Heart right ventricle (tissue), 16 donors: ENCODE measurements around the gene MEDAG. TPM values are rescaled to one million over a fixed set of nuclear protein-coding genes. Genes with fewer than 3 reads are reported as not detected.

Experiments
- ATAC-seq, 8 donors: fragments of 200-7000 bp; cut with Tn5 transposase; one replicate each; pipeline ENCODE4 v1.9.1; 2020; ENCODE audit warnings: mild to moderate bottlenecking in 8 of 8, moderate library complexity in 8 of 8, moderate number of reproducible peaks in 1 of 8
- DNase-seq, 2 donors: peaks; one replicate each; pipeline ENCODE4 v3.0.0-alpha.2; 2020
- H3K27ac ChIP-seq, 10 donors: fragments of 200-600 bp; sonication (generic) in 2 of 10; one replicate each; pipeline versions ENCODE4 v1.5.0 to v1.8.0; 2020 to 2022; ENCODE audit warnings: mild to moderate bottlenecking in 3 of 10
- H3K27me3 ChIP-seq, 7 donors: fragments of 200-600 bp; one replicate each; pipeline ENCODE4 v1.8.0; 2021 to 2022; ENCODE audit warnings: mild to moderate bottlenecking in 2 of 7
- H3K36me3 ChIP-seq, 9 donors: fragments of 200-600 bp; sonication (generic) in 1 of 9; one replicate each; pipeline versions ENCODE4 v1.5.0 to v1.8.0; 2020 to 2022; ENCODE audit warnings: mild to moderate bottlenecking in 2 of 9
- H3K4me1 ChIP-seq, 9 donors: fragments of 200-600 bp; sonication (generic) in 1 of 9; one replicate each; pipeline versions ENCODE4 v1.5.0 to v1.8.0; 2020 to 2022; ENCODE audit warnings: mild to moderate bottlenecking in 4 of 9
- H3K4me3 ChIP-seq, 10 donors: fragments of 200-600 bp; sonication (generic) in 2 of 10; one replicate each; pipeline versions ENCODE4 v1.5.0 to v1.8.0; 2020 to 2022; ENCODE audit warnings: mild to moderate bottlenecking in 7 of 10, moderate library complexity in 2 of 10
- H3K9me3 ChIP-seq, 11 donors: fragments of 200-600 bp in 10 of 11; sonication (generic) in 2 of 11; one replicate each; pipeline versions ENCODE4 v1.5.0 to v1.8.0; 2013 to 2022; ENCODE audit warnings: mild to moderate bottlenecking in 2 of 11, control low read depth in 1 of 11, moderate library complexity in 1 of 11
- CTCF ChIP-seq, 9 donors: fragments of 200-600 bp; sonication (generic) in 2 of 9; IDR thresholded peaks; one replicate each; pipeline versions ENCODE4 v1.5.0 to v1.8.0; 2021 to 2022; ENCODE audit warnings: antibody characterized with exemption in 9 of 9, mild to moderate bottlenecking in 5 of 9, moderate library complexity in 1 of 9
- WGBS, 2 donors: extraction: QIAGEN DNeasy Blood & Tissue Kit; methylation state at CpG; one replicate each; pipeline ENCODE4 v1.1.7; 2013; ENCODE audit warnings: inconsistent platforms in 1 of 2; 5-methylcytosine and 5-hydroxymethylcytosine counted together
- intact Hi-C, 10 donors: fragments of 100-400 bp; cut with DNase I; formaldehyde crosslinking; loops; one replicate each; pipeline versions ENCODE4 v1.11.1 to v1.14.2; 2022
- polyA plus RNA-seq, 2 donors: library from polyadenylated mRNA; stranded (reverse); fragments of 200-250 nt; gene quantifications; one replicate each; pipeline ENCODE4 v1.2.3, GENCODE V29; 2013
- total RNA-seq, 10 donors: library from RNA; stranded (reverse); fragmentation: NEBNext Ultra II Directional in 3 of 10; extraction: Animal tissue kit (Norgen Biotek cat#: 25700) in 3 of 10; gene quantifications; one replicate each; pipeline versions ENCODE4 v1.2.1 to v1.2.4, GENCODE V29; 2021 to 2023
- donor health status: Arrhythmogenic right ventricular cardiomyopathy.
- donor health status: ischemic (EF 13 %, LVEDD 7.1; RV severe dilation, severe dysfunction).
- donor health status: healthy with polysubstance abuse.
- donor health status: DM: no; HTN: yes; CAD: no.
- donor health status: DM: no; HTN: no; CAD: no.
- donor health status: ischemic (EF 25% LVEDD 6.9; RV normal size, moderate dysfunction).
- donor health status: ischemic (EF 25% LVEDD 5.7; RV mildly dilated, moderate dysfunction).
- donor health status: healthy.
- donor health status: DM: yes; HTN: yes; CAD: no.
- donor health status: Ischemic cardiomyopathy.
- donor health status: ischemic (EF 35%, LVEDD 5.7; RV mildly dilated, moderate dysfunction).
- donor health status: nonischemic (EF 11% LVEDD 7.7; RV severe dilation, severe dysfunction).
- donor health status: DM: yes; HTN: yes; CAD: no.
- donor health status: PGD.
- donor health status: ischemic (EF 29% LVEDD 5.4; RV normal size, mild dysfunction).
- donor health status: nonischemic (EF 23%, LVEDD 6.1; RV moderate dilation, normal function).

The MEDAG gene
- total and polyA plus RNA-seq, 12 donors = 3.2 to 22.1 (median 5.5) TPM

GRCh38 chr13:30861163-30861562 lies 44.9 kb upstream of the MEDAG start:
- WGBS, 2 donors = 60 to 77% methylated on average over 3 of the region's 3 CpGs
- peaks cover 0 to 6% (median 0%) of the 10 kb centered on the region in 7 donors for H3K27me3 ChIP-seq
- H3K27ac ChIP-seq = no peak overlapping the region
- intact Hi-C loops = loop anchor here in 6 of 10 donors (5.0 to 10.0 kb wide), 8 partner anchors 54 to 726 kb away; partner anchors contain the start of gene HMGB1 (in 1 of the 6)
- no peak for TF ChIP-seq CTCF (IDR thresholded peaks at IDR 0.05)
- H3K4me1 ChIP-seq = peaks cover 0 to 22% (median 9%) of the 10 kb centered on the region in 9 donors
- H3K36me3 ChIP-seq = no peaks in the 10 kb centered on the region
- no peak for DNase-seq
- no peak for ATAC-seq
- H3K9me3 ChIP-seq = peaks cover 0 to 11% (median 0%) of the 10 kb centered on the region in 11 donors
- H3K4me3 ChIP-seq = no peak overlapping the region

GRCh38 chr13:30861836-30862467 lies 44.1 kb upstream of the MEDAG start:
- intact Hi-C loops = loop anchor here in 6 of 10 donors (5.0 to 10.0 kb wide), 8 partner anchors 55 to 727 kb away; partner anchors contain the start of gene HMGB1 (in 1 of the 6)
- Histone ChIP-seq H3K36me3 (no peaks in the 10 kb centered on the region), H3K9me3 (peaks cover 0 to 11% (median 0%) of the 10 kb centered on the region in 11 donors), H3K4me3 (no peak overlapping the region), H3K4me1 (peaks cover 0 to 22% (median 9%) of the 10 kb centered on the region in 9 donors), H3K27me3 (peaks cover 0 to 7% (median 0%) of the 10 kb centered on the region in 7 donors), H3K27ac (no peak overlapping the region)
- 97 to 98% methylated on average over 7 of the region's 7 CpGs for WGBS, 2 donors
- no peak for TF ChIP-seq CTCF (IDR thresholded peaks at IDR 0.05)
- no peak for ATAC-seq
- no peak for DNase-seq

GRCh38 chr13:30862707-30863106 lies 43.4 kb upstream of the MEDAG start:
- WGBS, 2 donors = 31 to 38% methylated on average over 17 of the region's 17 CpGs
- Histone ChIP-seq H3K9me3 (peaks cover 0 to 11% (median 0%) of the 10 kb centered on the region in 11 donors), H3K36me3 (no peaks in the 10 kb centered on the region), H3K4me1 (peaks cover 0 to 22% (median 9%) of the 10 kb centered on the region in 9 donors), H3K27ac (no peak overlapping the region), H3K27me3 (peaks cover 0 to 7% (median 0%) of the 10 kb centered on the region in 7 donors), H3K4me3 (no peak overlapping the region)
- intact Hi-C loops = loop anchor here in 6 of 10 donors (5.0 to 10.0 kb wide), 8 partner anchors 55 to 728 kb away; partner anchors contain the start of gene HMGB1 (in 1 of the 6)
- ATAC-seq (peak in 4 of 8 donors; percentile 22 to 63 (median 29)), DNase-seq (peak in 1 of 2 donors; percentile 56)
- TF ChIP-seq CTCF (IDR thresholded peaks at IDR 0.05) = no peak

- 92 to 94% methylated on average over 8 of the region's 8 CpGs for WGBS, 2 donors
- ATAC-seq = no peak
Observed at GRCh38 chr13:30863231-30863630, 42.8 kb upstream of the MEDAG start.

More at GRCh38 chr13:30863231-30863630, 42.8 kb upstream of the MEDAG start:
- Histone ChIP-seq H3K27ac (no peak overlapping the region), H3K36me3 (no peaks in the 10 kb centered on the region), H3K4me1 (peaks cover 0 to 22% (median 9%) of the 10 kb centered on the region in 9 donors), H3K4me3 (no peak overlapping the region), H3K9me3 (peaks cover 0 to 6% (median 0%) of the 10 kb centered on the region in 11 donors), H3K27me3 (peaks cover 0 to 7% (median 0%) of the 10 kb centered on the region in 7 donors)
- intact Hi-C loops = loop anchor here in 6 of 10 donors (5.0 to 10.0 kb wide), 8 partner anchors 56 to 728 kb away; partner anchors contain the start of gene HMGB1 (in 1 of the 6)
- DNase-seq = no peak
- TF ChIP-seq CTCF (IDR thresholded peaks at IDR 0.05) = no peak
